Measurements from ENCODE around the gene C15orf40.

DNA sequence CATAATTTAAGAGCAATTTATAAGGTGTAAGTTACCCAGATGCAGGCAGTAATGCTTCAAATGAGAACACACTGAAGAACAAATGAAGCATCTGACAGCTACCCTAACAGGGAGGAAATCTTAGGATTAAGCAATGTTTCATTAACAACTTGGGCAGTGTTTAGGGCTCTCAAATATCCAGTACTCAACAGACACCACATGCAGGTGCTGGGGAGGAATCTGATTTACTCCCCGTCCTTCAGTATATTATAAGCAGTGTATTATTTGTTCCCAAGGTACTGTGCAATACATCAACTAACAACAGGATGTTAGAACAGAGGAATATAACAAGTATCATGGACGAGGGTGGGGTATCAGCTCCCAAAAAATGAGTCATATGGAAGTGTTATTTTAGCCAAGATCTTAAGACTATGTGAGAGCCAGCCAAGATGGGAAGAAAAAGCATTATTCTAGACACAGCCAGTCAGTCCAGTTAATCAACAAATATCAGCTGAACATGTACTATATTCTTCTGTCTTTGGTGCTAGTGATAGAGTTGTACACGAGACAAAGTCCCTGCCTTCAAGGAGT lies 35.2 kb upstream of the C15orf40 start:
- TF ChIP-seq, protein P1, sequence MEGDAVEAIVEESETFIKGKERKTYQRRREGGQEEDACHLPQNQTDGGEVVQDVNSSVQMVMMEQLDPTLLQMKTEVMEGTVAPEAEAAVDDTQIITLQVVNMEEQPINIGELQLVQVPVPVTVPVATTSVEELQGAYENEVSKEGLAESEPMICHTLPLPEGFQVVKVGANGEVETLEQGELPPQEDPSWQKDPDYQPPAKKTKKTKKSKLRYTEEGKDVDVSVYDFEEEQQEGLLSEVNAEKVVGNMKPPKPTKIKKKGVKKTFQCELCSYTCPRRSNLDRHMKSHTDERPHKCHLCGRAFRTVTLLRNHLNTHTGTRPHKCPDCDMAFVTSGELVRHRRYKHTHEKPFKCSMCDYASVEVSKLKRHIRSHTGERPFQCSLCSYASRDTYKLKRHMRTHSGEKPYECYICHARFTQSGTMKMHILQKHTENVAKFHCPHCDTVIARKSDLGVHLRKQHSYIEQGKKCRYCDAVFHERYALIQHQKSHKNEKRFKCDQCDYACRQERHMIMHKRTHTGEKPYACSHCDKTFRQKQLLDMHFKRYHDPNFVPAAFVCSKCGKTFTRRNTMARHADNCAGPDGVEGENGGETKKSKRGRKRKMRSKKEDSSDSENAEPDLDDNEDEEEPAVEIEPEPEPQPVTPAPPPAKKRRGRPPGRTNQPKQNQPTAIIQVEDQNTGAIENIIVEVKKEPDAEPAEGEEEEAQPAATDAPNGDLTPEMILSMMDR (conservative IDR thresholded peaks at IDR 0.05; ENCODE audit: low read depth, low read length), result no peak
- no peak for TF ChIP-seq EZH2 (IDR thresholded peaks at IDR 0.05; ENCODE audit: borderline replicate concordance, low read depth, low read length, poor library complexity, severe bottlenecking)

Data from A673 (cell line).